Right ventricle myocardium superior (tissue), 1 donor: ENCODE results near the gene NEK11. TPM values are rescaled to one million over a fixed set of nuclear protein-coding genes. Genes with fewer than 3 reads are reported as not detected.
A peak's percentile ranks its signal among the peaks of the same experiment; 100 is the strongest.

Experiments used
- ATAC-seq: fragments of 200-7000 bp; cut with Tn5 transposase; one replicate; pipeline ENCODE4 v1.9.1; 2020; ENCODE audit warnings: mild to moderate bottlenecking; ENCODE audit not compliant: poor library complexity
- DNase-seq: peaks from one replicate; pipeline ENCODE4 v3.0.0-alpha.2; 2020
- intact Hi-C: fragments of 100-400 bp; cut with DNase I; formaldehyde crosslinking; loops from one replicate; pipeline ENCODE4 v1.11.2; 2022
- total RNA-seq: library from RNA; stranded (reverse); fragmentation: NEBNext Ultra II Directional; extraction: Animal tissue kit (Norgen Biotek cat#: 25700); gene quantifications from one replicate; pipeline ENCODE4 v1.2.1, GENCODE V29; 2021
- donor health status: DM: no; HTN: yes; CAD: no; lungs with severe emphysema.

The NEK11 gene
- total RNA-seq, 1 donor from 2014 or later, result 1.3 TPM

- DNase-seq (no peak), ATAC-seq (no peak)
- intact Hi-C loops, result no loop called here
Measured at GRCh38 chr3:131192701-131193100, 166.0 kb downstream of the NEK11 start.

DNA sequence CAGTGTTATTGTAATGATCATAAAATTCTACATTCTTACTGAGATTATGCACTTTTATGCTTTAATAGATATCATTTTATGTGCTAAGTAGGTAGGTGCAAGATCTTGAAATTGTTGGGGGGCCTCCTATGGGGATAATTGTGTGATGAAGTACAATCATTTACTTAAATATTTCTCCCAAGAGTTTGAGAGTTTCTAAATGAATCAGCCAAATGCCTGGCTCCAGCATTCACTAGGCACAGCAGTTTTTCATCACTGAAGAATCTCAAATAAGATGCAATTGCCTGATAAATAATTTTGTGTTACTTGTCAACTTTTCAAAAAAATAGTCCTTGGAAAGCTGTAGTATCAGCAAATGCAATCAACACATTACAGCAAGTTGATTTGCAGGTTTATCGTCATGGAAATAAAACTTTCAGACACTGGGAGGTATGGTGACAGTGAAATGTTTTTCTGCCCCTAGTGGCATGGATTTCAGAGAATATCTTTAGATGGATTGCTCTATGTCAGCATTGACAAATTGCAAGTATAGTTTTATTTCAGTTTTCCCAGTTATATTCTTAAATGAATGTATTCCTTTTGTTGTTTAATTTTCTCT, 167.1 kb downstream of the NEK11 start:
- ATAC-seq, result no peak
- DNase-seq, result no peak
- intact Hi-C loops, result no loop called here

DNA sequence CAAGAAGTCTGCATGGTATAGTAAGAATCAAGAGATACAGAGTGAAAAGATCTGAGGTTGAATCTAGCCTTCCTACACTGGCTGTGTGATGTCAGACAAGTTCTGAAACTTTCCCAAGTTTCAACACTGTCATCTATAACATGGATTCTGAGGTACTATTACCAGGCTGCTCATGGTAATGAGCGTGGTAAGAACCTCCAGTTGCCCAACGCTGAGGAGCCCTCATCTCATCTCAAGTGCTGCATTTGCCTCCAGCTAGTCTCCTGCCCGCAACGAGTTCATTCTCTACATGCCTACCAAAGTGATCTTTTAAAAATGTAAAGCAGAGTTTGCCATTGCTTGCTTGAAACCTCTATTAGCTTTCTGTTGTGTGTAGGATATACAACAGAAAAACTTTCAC, 168.1 kb downstream of the NEK11 start:
- ATAC-seq (no peak), DNase-seq (no peak)
- intact Hi-C loops, result no loop called here

DNA sequence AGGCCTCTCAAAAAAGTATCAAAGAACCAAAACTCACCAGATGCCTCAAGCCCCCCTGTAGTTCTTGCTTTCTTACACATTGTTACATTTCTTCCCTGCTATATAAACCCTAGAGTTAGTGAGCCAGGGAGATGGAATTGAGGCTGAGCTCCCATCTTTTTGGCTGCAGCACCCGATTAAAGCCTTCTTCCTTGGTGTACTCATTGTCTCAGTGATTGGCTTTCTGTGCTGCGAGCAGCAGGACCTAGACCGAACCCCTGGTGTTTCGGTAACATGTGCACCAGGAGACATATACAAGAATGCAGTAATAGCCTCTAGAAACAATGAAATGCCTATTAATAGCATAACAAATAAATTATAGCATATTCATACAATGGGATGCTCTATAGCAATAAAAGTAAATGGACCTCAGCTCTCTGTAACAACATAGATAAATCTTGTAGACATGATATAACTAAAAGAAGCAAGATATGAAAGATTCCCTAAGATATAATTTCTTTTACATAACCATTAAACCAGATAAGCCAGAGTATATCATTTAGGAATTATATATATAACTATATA, 174.0 kb downstream of the NEK11 start:
- DNase-seq, result no peak
- intact Hi-C loops, result no loop called here
- ATAC-seq, result no peak

DNA sequence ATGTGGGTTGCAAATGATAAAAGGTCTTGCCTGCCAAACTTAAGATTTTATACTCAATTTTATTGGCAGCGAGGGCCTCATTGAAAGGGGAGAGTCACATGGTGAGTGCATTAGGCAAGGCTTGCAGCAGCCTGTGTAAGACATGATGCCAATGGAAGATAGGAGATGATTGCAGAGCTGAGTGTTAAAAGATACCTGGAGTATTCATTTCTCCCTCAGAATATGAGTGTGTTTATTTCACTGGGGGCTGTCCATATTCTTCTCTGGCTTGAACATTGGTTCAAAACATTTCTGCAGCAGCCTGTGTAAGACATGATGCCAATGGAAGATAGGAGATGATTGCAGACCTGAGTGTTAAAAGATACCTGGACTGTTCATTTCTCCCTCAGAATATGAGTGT, 189.7 kb downstream of the NEK11 start:
- DNase-seq (no peak), ATAC-seq (no peak)
- intact Hi-C loops, result no loop called here

DNA sequence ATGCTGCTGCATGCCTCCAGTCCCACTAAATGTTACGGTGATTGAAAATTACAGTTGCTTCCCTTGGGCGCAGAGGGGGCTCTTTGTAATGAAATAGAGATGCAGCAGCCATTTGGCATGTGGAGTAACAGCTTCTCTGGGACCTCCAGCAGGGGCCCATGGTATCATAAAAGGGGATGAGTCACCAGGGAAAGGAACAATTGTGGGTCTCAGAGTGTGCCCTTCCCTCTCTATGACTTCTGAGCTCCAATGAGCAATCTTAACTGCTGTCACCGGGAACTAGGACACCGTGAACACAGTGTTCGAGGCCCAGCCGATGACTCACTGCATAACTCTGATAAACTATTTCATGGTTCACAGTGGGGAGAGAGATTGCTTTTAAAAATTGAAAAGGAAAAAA, 190.1 kb downstream of the NEK11 start:
- DNase-seq (no peak), ATAC-seq (peak; percentile 70)
- intact Hi-C loops, result no loop called here

- DNase-seq (no peak), ATAC-seq (no peak)
- intact Hi-C loops, result no loop called here
Measured at GRCh38 chr3:131217296-131217741, 190.6 kb downstream of the NEK11 start.

GRCh38 chr3:131218196-131218595, 191.5 kb downstream of the NEK11 start:
- no peak for DNase-seq
- intact Hi-C loops, result no loop called here
- ATAC-seq, result no peak

- ATAC-seq (no peak), DNase-seq (no peak)
- intact Hi-C loops, result no loop called here
Measured at GRCh38 chr3:131221731-131222130, 195.1 kb downstream of the NEK11 start.

DNA sequence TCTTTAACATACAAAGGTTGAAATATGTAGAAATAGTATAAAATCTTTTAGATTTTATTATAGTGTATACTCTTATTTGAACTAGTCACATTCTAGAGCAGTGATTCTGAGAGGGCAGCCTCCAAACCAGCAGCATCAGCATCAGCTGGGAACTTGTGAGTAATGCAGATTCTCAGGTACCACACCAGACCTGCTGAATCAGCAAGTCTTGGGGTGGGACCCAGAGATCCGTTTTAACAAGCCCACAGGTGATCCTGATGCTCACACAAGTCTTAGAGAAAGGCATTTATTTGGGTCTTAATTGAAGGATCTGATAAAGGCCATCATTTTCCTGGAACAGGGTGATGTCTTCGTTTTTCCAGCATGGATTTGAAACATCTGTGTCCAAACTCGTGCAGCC, 195.9 kb downstream of the NEK11 start:
- intact Hi-C loops, result no loop called here
- no peak for ATAC-seq

DNA sequence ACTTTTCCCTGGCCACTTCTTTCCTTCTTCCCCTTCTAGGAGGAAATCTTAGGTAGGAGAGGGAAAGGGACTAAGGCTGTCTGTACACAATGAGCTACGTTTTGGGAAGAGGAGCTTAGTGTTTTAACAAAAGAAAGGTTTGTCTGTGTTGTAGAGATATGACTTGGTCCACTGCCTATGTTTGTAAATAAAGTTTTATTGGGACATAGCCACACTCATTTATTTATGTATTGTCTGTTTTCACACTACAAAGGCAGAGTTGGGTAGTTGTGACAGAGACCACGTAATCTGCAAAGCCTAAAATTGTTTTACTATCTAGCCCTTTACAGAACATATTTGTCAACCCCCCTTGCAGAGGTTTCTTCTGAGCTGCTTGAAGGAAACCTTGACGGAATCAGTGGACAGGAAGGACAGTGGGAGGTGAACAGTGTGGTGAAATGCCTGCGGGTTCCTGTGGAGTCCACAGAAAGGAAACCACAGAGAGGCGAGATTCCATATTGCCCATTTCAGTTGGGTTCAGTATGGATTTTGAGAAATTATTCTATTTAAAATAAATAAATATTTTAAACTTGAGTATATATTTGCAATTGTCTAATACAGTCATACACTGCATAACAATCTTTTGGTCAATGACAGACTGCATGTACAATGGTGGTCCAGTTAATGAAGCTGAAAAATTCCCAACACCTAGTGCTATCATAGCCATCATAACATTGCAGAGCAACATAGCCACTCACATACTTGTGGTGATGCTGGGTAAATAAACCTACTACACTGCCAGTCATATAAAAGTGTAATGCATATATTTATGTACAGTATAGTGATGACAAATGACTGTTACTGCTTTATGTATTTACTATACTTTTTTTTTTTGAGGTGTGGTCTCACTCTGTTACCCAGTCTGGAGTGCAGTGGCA, 197.0 kb downstream of the NEK11 start:
- ATAC-seq (no peak), DNase-seq (no peak)
- intact Hi-C loops, result no loop called here

More for the DNA sequence above, 195.9 kb downstream of the NEK11 start:
- DNase-seq, result no peak

DNA sequence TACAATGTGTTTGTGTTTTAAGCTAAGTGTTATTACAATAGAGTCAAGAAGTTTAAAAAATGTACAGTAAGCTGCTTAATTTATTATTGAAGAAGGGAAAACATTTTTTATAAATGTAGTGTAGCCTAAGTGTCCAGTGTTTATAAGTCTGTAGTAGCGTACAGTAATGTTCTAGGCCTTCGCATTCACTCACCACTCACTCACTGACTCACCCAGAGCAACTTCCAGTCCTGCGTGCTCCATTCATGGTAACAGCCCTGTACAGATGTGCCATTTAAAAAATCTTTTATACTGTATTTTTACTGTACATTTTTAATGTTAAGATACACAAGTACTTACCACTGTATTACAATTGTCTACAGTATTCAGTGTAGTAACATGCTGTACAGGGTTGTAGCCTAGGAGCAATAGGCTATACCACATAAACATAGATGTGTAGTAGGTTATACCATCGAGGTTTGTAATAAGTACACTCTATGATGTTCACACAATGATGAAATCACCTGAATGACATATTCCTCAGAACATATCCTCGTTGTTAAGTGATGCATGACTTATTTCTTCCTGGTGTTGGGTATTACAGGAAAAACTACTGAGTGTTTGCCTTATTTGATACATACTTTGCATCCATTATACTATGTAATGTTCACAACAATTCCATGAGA, 198.3 kb downstream of the NEK11 start:
- ATAC-seq (no peak), DNase-seq (no peak)
- intact Hi-C loops, result no loop called here

- ATAC-seq (no peak), DNase-seq (no peak)
- intact Hi-C loops, result no loop called here
Measured at GRCh38 chr3:131228522-131228921, 201.8 kb downstream of the NEK11 start.

DNA sequence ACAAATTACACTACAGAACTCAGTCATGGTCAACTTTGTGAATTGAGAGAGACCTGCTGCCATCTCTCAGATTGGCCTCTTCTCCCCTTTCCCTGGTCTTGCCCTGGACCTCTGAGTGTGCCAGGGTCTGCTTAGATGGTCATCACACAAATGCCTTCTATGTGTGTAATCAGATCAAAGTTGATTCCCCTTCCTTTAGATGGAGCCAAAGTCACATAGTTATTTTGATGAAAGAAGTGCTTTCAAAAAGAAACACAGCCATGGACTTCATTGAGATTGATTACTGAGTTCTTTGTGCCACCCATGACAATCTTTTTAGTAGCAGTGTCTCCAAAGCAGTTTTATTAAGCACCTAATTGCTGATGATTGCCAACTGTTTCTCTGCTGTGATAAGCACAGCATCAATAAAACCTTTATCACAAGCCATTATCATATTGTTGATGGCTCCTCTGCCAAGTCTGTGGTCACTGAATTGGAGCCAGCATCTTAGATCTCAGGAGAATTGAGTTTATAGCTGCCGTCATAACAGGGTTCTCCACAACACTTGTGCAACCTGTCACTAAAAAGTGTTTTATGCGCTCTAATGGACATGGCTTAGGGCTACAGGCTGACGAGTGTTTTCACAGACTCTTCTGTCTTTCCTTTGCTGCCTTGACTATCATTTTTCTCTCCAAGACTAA, 205.2 kb downstream of the NEK11 start:
- intact Hi-C loops, result no loop called here
- DNase-seq (no peak), ATAC-seq (no peak)

GRCh38 chr3:131232711-131233267, 206.1 kb downstream of the NEK11 start:
- intact Hi-C loops, result no loop called here
- no peak for DNase-seq
- no peak for ATAC-seq

- intact Hi-C loops, result no loop called here
- no peak for ATAC-seq
- DNase-seq, result no peak
Measured at GRCh38 chr3:131233900-131234668, 207.4 kb downstream of the NEK11 start.

DNA sequence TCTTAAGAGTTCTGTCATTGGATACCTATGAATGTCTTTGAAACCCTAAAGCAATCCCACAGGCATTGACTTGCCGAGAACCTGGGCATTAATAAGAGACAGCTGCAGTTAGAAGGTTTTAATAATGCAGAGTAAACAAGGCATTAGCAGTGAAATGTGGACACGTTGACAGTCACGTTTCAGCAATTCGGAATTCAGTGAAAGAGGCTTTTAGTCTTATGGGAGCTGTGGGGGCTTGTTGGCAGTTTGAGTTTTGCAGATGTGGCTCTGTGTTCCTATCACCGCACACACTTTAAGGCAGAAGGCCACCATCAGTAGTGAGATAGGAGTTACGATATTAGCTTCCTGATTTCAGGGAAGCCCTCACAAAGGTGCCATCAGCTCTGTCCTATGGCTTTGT, 209.7 kb downstream of the NEK11 start:
- DNase-seq (no peak), ATAC-seq (no peak)
- intact Hi-C loops, result no loop called here

- DNase-seq (no peak), ATAC-seq (no peak)
- intact Hi-C loops, result no loop called here
Measured at GRCh38 chr3:131238496-131238895, 211.8 kb downstream of the NEK11 start.
